Endothelial cell of umbilical vein (primary cell): ENCODE measurements around the gene LIN7C. TPM values are rescaled to one million over a fixed set of nuclear protein-coding genes. Genes with fewer than 3 reads are reported as not detected.

Experiments
- BruUV-seq: library from RNA; stranded (reverse); fragments of 400-500 nt; replicated peaks from 2 replicates; lab custom pipeline; 2021; lab: Mats Ljungman, UMichigan
- CTCF ChIA-PET: fragments of 300-600, 350-600 bp; sonication (Branson Sonifier 250); formaldehyde crosslinking; loops from one replicate; lab custom pipeline; 2021; ENCODE audit warnings: antibody characterized with exemption, inconsistent platforms; lab: Charles Lee
- POLR2A ChIA-PET: fragments of 300-600, 350-600 bp; sonication (Branson Sonifier 250); formaldehyde crosslinking; loops from one replicate; lab custom pipeline; 2021; ENCODE audit warnings: antibody characterized with exemption, inconsistent platforms; lab: Charles Lee
- DNase-seq: peaks from one replicate; pipeline ENCODE4 v3.0.0-alpha.2; 2011; ENCODE audit warnings: low read depth, low spot score
- FAIRE-seq: peaks from 2 replicates; lab custom pipeline; 2011; peaks lifted over from hg19 to GRCh38; lab: Jason Lieb, UNC
- H2AFZ ChIP-seq: 2 replicates; pipeline ENCODE4 v1.6.0; 2012; ENCODE audit warnings: low read depth, low read length, control low read depth, inconsistent platforms
- H3K27ac ChIP-seq: 2 replicates; pipeline ENCODE4 v1.5.1; 2011; ENCODE audit warnings: low read depth, mild to moderate bottlenecking, control low read depth, low read length, moderate library complexity; ENCODE audit not compliant: insufficient read depth
- H3K27me3 ChIP-seq, 2 experiments: 2 replicates each; pipeline versions ENCODE4 v1.6.0 to v1.6.1; 2011; ENCODE audit warnings: low read length in 2 of 2, mixed read lengths in 1 of 2; ENCODE audit not compliant: control insufficient read depth in 2 of 2, insufficient read depth in 2 of 2
- H3K36me3 ChIP-seq, 2 experiments: 2 replicates in 1 of 2; 3 replicates in 1 of 2; pipeline ENCODE4 v1.5.1; 2011; ENCODE audit warnings: low read length in 2 of 2, mild to moderate bottlenecking in 1 of 2, moderate library complexity in 1 of 2; ENCODE audit not compliant: control insufficient read depth in 2 of 2, insufficient read depth in 2 of 2; ENCODE audit errors: extremely low read depth in 1 of 2
- H3K4me1 ChIP-seq: 3 replicates; pipeline ENCODE4 v1.5.1; 2011; ENCODE audit warnings: mild to moderate bottlenecking, low read length; ENCODE audit not compliant: control insufficient read depth, insufficient read depth; ENCODE audit errors: extremely low read depth
- H3K4me2 ChIP-seq: 2 replicates; pipeline ENCODE4 v1.6.1; 2011; ENCODE audit warnings: low read length, control low read depth, mixed read lengths; ENCODE audit not compliant: insufficient read depth
- H3K4me3 ChIP-seq, 3 experiments: fragments of 200-600 bp in 1 of 3; sonication (generic), shearing (Covaris generic) in 1 of 3; replicated peaks in 1 of 3; 2 replicates each; pipeline ENCODE4 v1.5.1; 2011 to 2016; ENCODE audit warnings: control low read depth in 3 of 3, low read length in 3 of 3, mild to moderate bottlenecking in 2 of 3, inconsistent platforms in 1 of 3, low read depth in 1 of 3, moderate library complexity in 1 of 3; ENCODE audit not compliant: insufficient read depth in 1 of 3
- H3K79me2 ChIP-seq: 2 replicates; pipeline ENCODE4 v1.6.0; 2012; ENCODE audit warnings: low read length, inconsistent platforms; ENCODE audit not compliant: control insufficient read depth, insufficient read depth
- H3K9ac ChIP-seq: replicated peaks from 2 replicates; pipeline ENCODE3; 2011; ENCODE audit warnings: low read length, control low read depth; ENCODE audit not compliant: insufficient read depth; ENCODE audit errors: extremely low read depth
- H3K9me1 ChIP-seq: replicated peaks from 3 replicates; pipeline ENCODE4 v1.6.0; 2011; ENCODE audit warnings: mild to moderate bottlenecking, low read length; ENCODE audit not compliant: control insufficient read depth, insufficient read depth; ENCODE audit errors: extremely low read depth
- H3K9me3 ChIP-seq: replicated peaks from 2 replicates; pipeline ENCODE4 v1.5.1; 2012; ENCODE audit warnings: low read length, inconsistent platforms; ENCODE audit not compliant: control insufficient read depth, insufficient read depth
- H4K20me1 ChIP-seq: replicated peaks from 2 replicates; pipeline ENCODE3; 2011; ENCODE audit warnings: mild to moderate bottlenecking, low read length; ENCODE audit not compliant: control insufficient read depth, insufficient read depth; ENCODE audit errors: extremely low read depth
- EZH2 ChIP-seq: IDR thresholded peaks from 2 replicates; pipeline ENCODE4 v1.6.1; 2012; ENCODE audit warnings: borderline replicate concordance, low read depth, mild to moderate bottlenecking, moderate library complexity, low read length, inconsistent platforms; ENCODE audit not compliant: severe bottlenecking
- FOS ChIP-seq: IDR thresholded peaks from 2 replicates; pipeline ENCODE4 v1.6.1; 2011; ENCODE audit warnings: mild to moderate bottlenecking, low read length, moderate library complexity, borderline replicate concordance; ENCODE audit not compliant: insufficient read depth
- GATA2 ChIP-seq: IDR thresholded peaks from 2 replicates; pipeline ENCODE4 v1.7.0; 2011; ENCODE audit warnings: low read depth, mild to moderate bottlenecking, moderate library complexity, mixed read lengths, low read length; ENCODE audit not compliant: insufficient read length, insufficient read depth
- JUN ChIP-seq: IDR thresholded peaks from 2 replicates; pipeline ENCODE4 v1.6.1; 2011; ENCODE audit warnings: borderline replicate concordance, low read depth; ENCODE audit not compliant: insufficient read length, insufficient read depth
- MYC ChIP-seq: IDR thresholded peaks from one replicate; pipeline ENCODE4 v1.6.1; 2011; ENCODE audit warnings: mild to moderate bottlenecking, low read depth, low read length
- POLR2A ChIP-seq: IDR thresholded peaks from 2 replicates; pipeline ENCODE4 v1.6.1; 2012; ENCODE audit warnings: low read depth, mild to moderate bottlenecking, control low read depth, low read length
- POLR2AphosphoS5 ChIP-seq: IDR thresholded peaks from 2 replicates; pipeline ENCODE4 v1.6.1; 2012; ENCODE audit warnings: low read depth, mild to moderate bottlenecking, control low read depth, low read length, moderate library complexity; ENCODE audit not compliant: insufficient read depth
- dilution Hi-C: fragments of 300-500 bp; cut with MboI; formaldehyde crosslinking; loops from one replicate; pipeline ENCODE4 v1.15.0; 2019; ENCODE audit warnings: low sequenced_read_pairs; ENCODE audit not compliant: extremely low pct_ligation_motif_present
- intact Hi-C: fragments of 100-400 bp; cut with micrococcal nuclease; formaldehyde crosslinking; loops from one replicate; pipeline ENCODE4 v1.10.0; 2022
- polyA plus RNA-seq, 4 experiments: library from polyadenylated mRNA; depleted of rRNA in 3 of 4; stranded (reverse) in 3 of 4; unstranded in 1 of 4; fragments of >200 nt; gene quantifications; 2 replicates each; pipeline versions ENCODE4 v1.2.1 to v1.2.3, GENCODE V29; 2011 to 2012; ENCODE audit warnings: missing spikeins in 1 of 4
- total RNA-seq: library from RNA; stranded (reverse); gene quantifications from 2 replicates; pipeline ENCODE4 v1.2.3, GENCODE V29; 2021
- TF ChIP-seq, protein P1 (sequence below), 2 donors: IDR thresholded peaks; 1 replicate in 1 of 2; 2 replicates in 1 of 2; pipeline ENCODE4 v1.5.1; 2011; ENCODE audit warnings: low read length in 2 of 2, mild to moderate bottlenecking in 2 of 2, moderate library complexity in 2 of 2, control low read depth in 1 of 2, inconsistent platforms in 1 of 2, low read depth in 1 of 2; ENCODE audit not compliant: insufficient read depth in 1 of 2; ENCODE audit errors: extremely low read depth in 1 of 2
- TF ChIP-seq, protein P2 (sequence below): IDR thresholded peaks from 2 replicates; pipeline ENCODE4 v1.6.1; 2011; ENCODE audit not compliant: insufficient read depth, insufficient read length

Gene LIN7C
- total and polyA plus RNA-seq, 2 donors (not counting 3 experiments of a cell fraction or from before 2014, with no cell fraction given), result 7.1 to 24.9 TPM

DNA sequence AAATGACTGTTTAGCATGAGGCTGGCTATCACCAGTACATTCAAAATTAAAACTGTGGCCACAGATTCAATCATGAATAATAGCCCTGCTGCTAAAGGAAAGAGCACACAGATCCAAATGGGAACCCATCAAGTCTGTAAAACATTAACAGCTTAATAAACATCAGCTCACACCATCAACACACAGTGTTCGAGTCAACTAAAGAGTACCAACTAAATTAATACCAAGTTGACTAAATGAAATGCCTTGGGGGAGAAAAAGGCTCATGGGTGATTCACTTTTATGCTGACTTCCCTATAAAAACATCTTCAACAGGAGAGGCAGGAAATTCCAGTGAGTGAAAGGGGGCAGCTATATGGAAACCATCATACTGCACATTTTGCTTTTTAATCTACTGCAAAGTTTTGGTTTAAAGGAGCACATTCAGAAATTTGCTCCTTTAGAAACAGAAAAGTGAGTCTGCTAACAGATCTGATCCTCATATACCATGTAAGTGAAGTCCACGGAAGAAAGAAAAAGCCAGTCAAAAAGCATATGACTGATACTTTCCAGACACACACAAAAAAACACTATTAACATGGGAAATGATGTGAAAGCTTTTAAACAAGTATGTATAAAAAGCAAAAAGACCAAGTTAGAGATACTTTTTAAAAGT is 50.3 kb downstream of the LIN7C start:
- Histone ChIP-seq H3K27me3 (no peaks in the 10 kb centered on the region), H3K4me1 (peaks cover 14% of the 10 kb centered on the region), H3K4me3 (peak overlapping the region in 1 of 3 experiments; percentile 31), H4K20me1 (no peaks in the 10 kb centered on the region), H3K27ac (peak overlapping the region; percentile 8), H3K9ac (no peak overlapping the region), H3K9me3 (no peaks in the 10 kb centered on the region), H3K4me2 (peak overlapping the region; percentile 89), H3K9me1 (no peaks in the 10 kb centered on the region), H3K79me2 (no peaks in the 10 kb centered on the region), H3K36me3 (no peaks in the 10 kb centered on the region), H2AFZ (peak overlapping the region; percentile 86)
- FAIRE-seq (peak; percentile 88), DNase-seq (peak; percentile 68)
- ChIA-PET POLR2A (no interaction called here), CTCF (interaction anchor here (0.9 to 2.5 kb wide), 7 partner anchors 7 to 160 kb away, joined by 3 to 17 read pairs (median 3); partner anchors contain the start of gene LGR4)
- TF ChIP-seq EZH2 (no peak), JUN (no peak), FOS (peak; percentile 69), MYC (no peak), POLR2AphosphoS5 (peak; percentile 25)
- no TSS peak for BruUV-seq
- intact Hi-C loops (loop anchor here (2.0 kb wide), 1 partner anchor 67 kb away; no protein-coding TSS in a partner anchor), dilution Hi-C loops (no loop called here)

DNA sequence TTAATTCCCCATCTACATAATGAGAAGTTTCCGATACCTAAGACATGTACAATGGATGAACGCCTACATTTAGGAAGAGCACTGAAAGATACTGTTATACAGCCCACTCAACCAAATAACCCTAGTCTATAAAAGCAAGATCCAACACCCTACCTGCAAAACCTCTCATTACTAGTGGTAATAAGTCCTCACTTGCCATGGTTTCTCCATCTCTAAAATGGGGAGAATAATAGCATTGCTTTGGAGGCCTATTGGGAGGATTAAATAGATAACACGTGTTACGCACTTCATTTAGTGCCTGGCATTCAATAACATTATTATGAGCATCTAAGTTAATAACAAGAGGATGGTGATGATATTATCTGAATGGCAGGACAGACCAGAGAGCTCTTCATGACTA is 50.9 kb downstream of the LIN7C start:
- FAIRE-seq (no peak), DNase-seq (no peak)
- CTCF ChIA-PET, result interaction anchor here (1.0 to 2.5 kb wide), 3 partner anchors 12 to 159 kb away, joined by 3 to 17 read pairs (median 4); no protein-coding TSS in a partner anchor
- Histone ChIP-seq H3K9me1 (no peaks in the 10 kb centered on the region), H3K9ac (no peak overlapping the region), H3K4me3 (no peak overlapping the region), H3K27ac (peak overlapping the region; percentile 8), H2AFZ (peak overlapping the region; percentile 86), H3K9me3 (no peaks in the 10 kb centered on the region), H3K4me1 (peaks cover 14% of the 10 kb centered on the region), H3K79me2 (no peaks in the 10 kb centered on the region), H3K4me2 (peak overlapping the region; percentile 89), H3K27me3 (no peaks in the 10 kb centered on the region), H4K20me1 (no peaks in the 10 kb centered on the region), H3K36me3 (no peaks in the 10 kb centered on the region)
- POLR2A ChIA-PET, result no interaction called here
- no peak for TF ChIP-seq FOS
- no peak for TF ChIP-seq EZH2
- TF ChIP-seq, protein P1, sequence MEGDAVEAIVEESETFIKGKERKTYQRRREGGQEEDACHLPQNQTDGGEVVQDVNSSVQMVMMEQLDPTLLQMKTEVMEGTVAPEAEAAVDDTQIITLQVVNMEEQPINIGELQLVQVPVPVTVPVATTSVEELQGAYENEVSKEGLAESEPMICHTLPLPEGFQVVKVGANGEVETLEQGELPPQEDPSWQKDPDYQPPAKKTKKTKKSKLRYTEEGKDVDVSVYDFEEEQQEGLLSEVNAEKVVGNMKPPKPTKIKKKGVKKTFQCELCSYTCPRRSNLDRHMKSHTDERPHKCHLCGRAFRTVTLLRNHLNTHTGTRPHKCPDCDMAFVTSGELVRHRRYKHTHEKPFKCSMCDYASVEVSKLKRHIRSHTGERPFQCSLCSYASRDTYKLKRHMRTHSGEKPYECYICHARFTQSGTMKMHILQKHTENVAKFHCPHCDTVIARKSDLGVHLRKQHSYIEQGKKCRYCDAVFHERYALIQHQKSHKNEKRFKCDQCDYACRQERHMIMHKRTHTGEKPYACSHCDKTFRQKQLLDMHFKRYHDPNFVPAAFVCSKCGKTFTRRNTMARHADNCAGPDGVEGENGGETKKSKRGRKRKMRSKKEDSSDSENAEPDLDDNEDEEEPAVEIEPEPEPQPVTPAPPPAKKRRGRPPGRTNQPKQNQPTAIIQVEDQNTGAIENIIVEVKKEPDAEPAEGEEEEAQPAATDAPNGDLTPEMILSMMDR (IDR thresholded peaks at IDR 0.05; ENCODE audit: extremely low read depth in 1 of 2, insufficient read depth in 1 of 2, low read depth in 1 of 2, low read length in 2 of 2), result no peak
- TF ChIP-seq GATA2, result no peak
- no peak for TF ChIP-seq POLR2A
- TF ChIP-seq POLR2AphosphoS5, result no peak
- TF ChIP-seq JUN, result no peak
- TF ChIP-seq, protein P2, sequence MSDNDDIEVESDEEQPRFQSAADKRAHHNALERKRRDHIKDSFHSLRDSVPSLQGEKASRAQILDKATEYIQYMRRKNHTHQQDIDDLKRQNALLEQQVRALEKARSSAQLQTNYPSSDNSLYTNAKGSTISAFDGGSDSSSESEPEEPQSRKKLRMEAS, result no peak
- TF ChIP-seq MYC, result no peak
- dilution Hi-C loops, result no loop called here
- no TSS peak for BruUV-seq
- intact Hi-C loops, result loop anchor here (2.0 kb wide), 1 partner anchor 67 kb away; no protein-coding TSS in a partner anchor
